Esophagus squamous epithelium (tissue), 4 donors: ENCODE measurements around the gene CLCN2.

Experiments
- CTCF ChIP-seq, 6 experiments: fragments of 450-650 bp in 4 of 6; fragments of 200-600 bp in 2 of 6; sonication (generic) in 2 of 6; IDR thresholded peaks; one replicate each; pipeline ENCODE4 v1.5.1; 2016 to 2019; ENCODE audit warnings: antibody characterized with exemption in 6 of 6, mild to moderate bottlenecking in 4 of 6, moderate library complexity in 4 of 6
- POLR2A ChIP-seq, 4 donors: fragments of 450-650 bp; IDR thresholded peaks; one replicate each; pipeline ENCODE4 v1.6.1; 2017; ENCODE audit warnings: antibody characterized with exemption in 4 of 4, mild to moderate bottlenecking in 4 of 4, moderate library complexity in 3 of 4

DNA sequence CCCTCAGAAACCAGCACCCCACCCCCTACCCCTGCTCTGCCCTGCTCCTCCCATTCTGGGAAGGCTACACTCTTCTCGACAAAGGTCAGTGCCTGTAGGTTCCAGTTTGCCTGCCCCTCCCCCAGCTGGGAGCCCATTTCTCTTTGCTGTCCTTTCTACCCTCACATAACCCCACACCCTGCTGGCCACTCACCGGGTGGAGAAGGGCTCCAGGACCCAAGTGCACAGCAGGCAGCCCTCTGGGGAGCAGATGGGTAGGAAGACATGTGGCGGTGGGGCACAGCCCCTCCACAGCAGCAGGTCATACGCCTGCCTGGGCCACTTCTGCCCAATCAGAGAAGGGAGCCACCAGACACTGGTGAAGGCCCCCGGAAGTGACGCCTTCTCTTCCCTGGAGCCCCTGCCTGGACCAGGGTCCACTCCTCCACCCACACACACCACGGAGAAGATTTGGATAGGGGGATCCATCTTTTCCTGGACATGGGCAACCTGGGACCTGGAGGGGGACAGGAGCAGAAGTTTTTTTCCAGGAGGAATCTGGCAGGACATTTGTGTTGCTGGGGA lies 16.6 kb upstream of the CLCN2 start, which contains the start of gene THPO:
- no peak for TF ChIP-seq CTCF (IDR thresholded peaks at IDR 0.05)
- TF ChIP-seq POLR2A (IDR thresholded peaks at IDR 0.05) = no peak
